ENCODE data around the gene RHOG.

The RHOG gene

GRCh38 chr11:3835751-3836150 is 5.0 kb downstream of the RHOG start:
- FAIRE-seq (no peak), DNase-seq (ENCODE audit: insufficient read length, low spot score) (no peak)

- DNase-seq (ENCODE audit: insufficient read length, low spot score): no peak
Measured at GRCh38 chr11:3834664-3835461, 5.9 kb downstream of the RHOG start.

GRCh38 chr11:3834349-3834663 is 6.5 kb downstream of the RHOG start:
- no peak for FAIRE-seq
- DNase-seq (ENCODE audit: insufficient read length, low spot score): no peak

More at GRCh38 chr11:3834664-3835461, 5.9 kb downstream of the RHOG start:
- FAIRE-seq: no peak

GRCh38 chr11:3833449-3833848 is 7.3 kb downstream of the RHOG start:
- no peak for FAIRE-seq
- DNase-seq (ENCODE audit: insufficient read length, low spot score): no peak

- DNase-seq (ENCODE audit: insufficient read length, low spot score) (no peak), FAIRE-seq (no peak)
Measured at GRCh38 chr11:3832816-3833215, 7.9 kb downstream of the RHOG start.

- DNase-seq (ENCODE audit: insufficient read length, low spot score) (no peak), FAIRE-seq (no peak)
Measured at GRCh38 chr11:3831378-3832239, 9.2 kb downstream of the RHOG start.

GRCh38 chr11:3830730-3831129 is 10.0 kb downstream of the RHOG start:
- DNase-seq (ENCODE audit: insufficient read length, low spot score) (no peak), FAIRE-seq (no peak)

GRCh38 chr11:3830088-3830487 is 10.7 kb downstream of the RHOG start:
- no peak for FAIRE-seq
- no peak for DNase-seq (ENCODE audit: insufficient read length, low spot score)

- DNase-seq (ENCODE audit: insufficient read length, low spot score): no peak
- peak; percentile 55 for FAIRE-seq
Measured at GRCh38 chr11:3827434-3828186, 13.1 kb downstream of the RHOG start.

- no peak for FAIRE-seq
- DNase-seq (ENCODE audit: insufficient read length, low spot score): no peak
Measured at GRCh38 chr11:3826721-3827120, 14.0 kb downstream of the RHOG start.

- no peak for FAIRE-seq
- no peak for DNase-seq (ENCODE audit: insufficient read length, low spot score)
Measured at GRCh38 chr11:3825473-3826154, 15.1 kb downstream of the RHOG start.

GRCh38 chr11:3824714-3825472 is 15.9 kb downstream of the RHOG start:
- peak; percentile 42 for DNase-seq (ENCODE audit: insufficient read length, low spot score)

GRCh38 chr11:3823762-3824506 is 16.8 kb downstream of the RHOG start:
- FAIRE-seq (no peak), DNase-seq (ENCODE audit: insufficient read length, low spot score) (no peak)

More at GRCh38 chr11:3824714-3825472, 15.9 kb downstream of the RHOG start:
- peak; percentile 64 for FAIRE-seq

- no peak for DNase-seq (ENCODE audit: insufficient read length, low spot score)
Measured at GRCh38 chr11:3823303-3823702, 17.5 kb downstream of the RHOG start.

GRCh38 chr11:3822312-3822711 is 18.4 kb downstream of the RHOG start:
- no peak for FAIRE-seq

More at GRCh38 chr11:3823303-3823702, 17.5 kb downstream of the RHOG start:
- FAIRE-seq: peak; percentile 9

GRCh38 chr11:3820971-3821370 is 19.8 kb downstream of the RHOG start:
- FAIRE-seq (no peak), DNase-seq (ENCODE audit: insufficient read length, low spot score) (no peak)

More at GRCh38 chr11:3822312-3822711, 18.4 kb downstream of the RHOG start:
- DNase-seq (ENCODE audit: insufficient read length, low spot score): no peak

- no peak for FAIRE-seq
- no peak for DNase-seq (ENCODE audit: insufficient read length, low spot score)
Measured at GRCh38 chr11:3817181-3817800, 23.5 kb downstream of the RHOG start.

- no peak for FAIRE-seq
- DNase-seq (ENCODE audit: insufficient read length, low spot score): no peak
Measured at GRCh38 chr11:3816673-3817072, 24.1 kb downstream of the RHOG start.

GRCh38 chr11:3815845-3816244 is 24.9 kb downstream of the RHOG start:
- no peak for FAIRE-seq
- no peak for DNase-seq (ENCODE audit: insufficient read length, low spot score)

Measured in HTR-8/SVneo (cell line).